ENCODE data around the gene RIMS3.
A peak's percentile ranks its signal among the peaks of the same experiment; 100 is the strongest.
"Not testable (repeated sequence)": the region's sequence is repeated elsewhere in the genome, so short reads cannot be mapped to it uniquely, and the experiment has no call there.

The RIMS3 gene

DNA sequence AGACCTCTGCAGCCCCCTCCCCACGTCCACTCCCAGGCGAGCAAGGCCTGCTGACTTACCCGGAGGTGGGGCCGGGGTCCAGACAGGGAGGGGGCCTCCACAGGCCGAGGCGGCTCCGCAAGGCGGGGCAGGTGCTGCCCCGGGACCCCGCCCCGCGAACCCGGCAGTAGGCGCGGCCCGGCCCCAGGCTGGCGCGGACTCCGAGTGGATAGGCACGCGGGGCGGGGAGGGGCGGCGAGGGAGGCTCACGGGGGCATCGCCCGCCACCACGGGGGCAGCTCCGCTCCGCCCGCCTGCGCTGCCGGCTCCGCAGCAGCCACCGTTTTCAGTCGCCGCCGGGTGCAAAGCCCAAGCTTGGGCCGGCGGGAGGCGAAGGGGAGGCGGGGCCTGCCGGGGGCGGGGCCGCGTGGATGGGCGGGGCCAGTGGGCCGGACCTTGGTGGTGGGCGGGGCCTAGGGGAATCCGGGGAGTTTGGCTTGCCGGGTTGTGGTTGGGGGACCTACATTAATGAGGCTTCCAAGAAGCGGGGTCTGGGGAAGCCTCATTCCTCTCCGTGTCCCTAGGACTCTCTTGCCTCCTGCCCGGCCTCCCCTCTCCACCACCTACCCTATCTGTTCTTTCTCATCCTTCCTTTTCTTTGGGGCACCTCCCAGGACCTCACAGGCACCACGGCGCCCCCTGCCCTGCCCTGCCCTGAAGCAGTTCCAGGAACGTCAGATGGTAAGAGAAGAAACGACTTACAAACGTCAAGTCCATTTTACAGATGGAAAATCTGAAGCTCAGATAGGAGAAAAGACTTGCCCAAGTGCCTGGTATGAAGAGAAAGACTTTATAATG, at the start of gene RIMS3:
Gene RIMS3 (minus strand): TSS at position 348 of the 837 bp plus-strand sequence. CDS start 23,757 bp downstream, outside the sequence.
- peak; percentile 72 for DNase-seq (ENCODE audit: low spot score)

DNA sequence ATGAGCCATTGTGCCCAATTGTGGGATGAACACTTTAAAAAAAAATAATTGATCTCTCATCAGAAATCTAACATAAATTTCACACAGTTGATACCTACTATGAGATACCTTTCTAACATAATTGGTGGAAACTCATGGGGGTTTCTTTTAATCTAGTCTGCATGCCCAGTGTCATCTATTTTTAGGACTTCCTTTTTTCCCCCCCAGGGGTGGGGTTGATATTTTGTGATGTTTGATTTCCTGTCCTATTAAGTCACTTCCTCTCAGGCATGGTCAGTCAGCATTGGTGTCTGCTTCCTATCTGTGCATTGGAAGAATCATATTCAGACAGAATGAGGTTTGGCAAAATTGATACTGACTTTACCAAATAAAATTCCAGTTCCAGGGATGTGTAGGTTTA, 47.5 kb upstream of the RIMS3 start:
- DNase-seq (ENCODE audit: low spot score): no peak

DNA sequence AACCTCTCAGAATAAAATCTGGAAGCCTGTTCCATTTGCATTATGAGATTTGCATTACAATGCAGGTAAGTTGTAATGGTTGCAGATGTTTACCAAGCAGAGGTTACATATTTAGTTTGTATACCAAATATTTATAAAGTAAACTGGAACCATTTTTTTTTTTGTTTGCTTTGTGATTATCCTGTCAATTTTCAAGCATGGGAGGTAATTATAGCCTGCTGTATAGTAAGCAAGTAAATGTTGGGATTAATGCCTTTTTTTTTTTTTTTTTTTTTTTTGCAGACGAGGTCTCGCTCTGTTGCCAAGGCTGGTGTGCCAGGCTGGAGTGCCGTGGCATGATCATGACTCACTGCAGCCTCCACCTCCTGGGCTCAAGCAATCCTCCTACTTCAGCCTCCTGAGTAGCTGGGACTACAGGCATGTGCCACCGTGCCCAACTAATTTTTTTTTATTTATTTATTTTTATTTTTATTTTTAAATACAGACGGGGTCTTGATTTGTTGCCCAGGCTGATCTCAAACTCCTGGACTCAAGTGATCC, 47.0 kb upstream of the RIMS3 start:
- DNase-seq (ENCODE audit: low spot score): no peak

DNA sequence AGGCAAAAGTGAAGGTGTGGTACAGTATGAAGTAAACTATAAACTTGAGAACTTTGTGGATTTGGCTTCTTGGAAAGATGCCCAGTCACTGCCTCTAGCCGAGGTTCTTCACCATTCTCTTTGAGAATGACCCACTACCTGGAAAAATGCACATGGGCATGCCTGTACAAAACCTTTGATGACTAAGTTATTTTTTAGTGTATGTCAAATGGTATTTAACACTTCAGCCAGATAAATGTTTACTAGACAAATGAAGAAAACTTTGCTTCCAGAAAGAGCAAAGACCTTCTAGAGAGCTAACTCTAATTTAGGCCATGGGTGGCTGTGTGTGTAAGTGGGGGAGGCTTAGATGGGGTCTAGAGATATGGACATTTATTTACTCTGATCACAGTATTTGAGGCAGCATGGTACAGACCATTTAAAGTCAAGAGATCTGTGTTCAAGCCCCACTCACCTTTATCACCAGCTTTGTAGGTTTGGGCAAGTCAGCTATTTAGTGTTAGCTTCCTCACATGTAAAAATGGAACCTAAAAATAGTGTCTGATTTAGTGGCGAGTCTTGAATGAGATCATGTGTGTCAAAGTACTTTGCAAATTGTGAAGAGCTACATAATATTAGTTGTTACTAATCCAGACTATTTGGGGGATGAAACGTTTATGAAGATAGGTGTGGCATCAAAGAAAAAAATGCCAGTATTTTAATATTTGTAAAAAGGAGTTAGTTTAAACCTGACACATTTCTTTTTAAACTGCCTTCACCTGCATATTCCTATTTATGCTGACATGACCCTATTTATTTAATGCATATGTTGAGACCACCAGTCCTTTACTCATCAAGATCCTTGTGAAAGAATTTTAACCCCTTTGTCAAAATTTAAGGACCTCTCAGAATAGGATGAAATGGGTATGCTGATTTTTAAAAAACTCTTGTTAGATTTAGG, 46.3 kb upstream of the RIMS3 start:
- no peak for DNase-seq (ENCODE audit: low spot score)

DNA sequence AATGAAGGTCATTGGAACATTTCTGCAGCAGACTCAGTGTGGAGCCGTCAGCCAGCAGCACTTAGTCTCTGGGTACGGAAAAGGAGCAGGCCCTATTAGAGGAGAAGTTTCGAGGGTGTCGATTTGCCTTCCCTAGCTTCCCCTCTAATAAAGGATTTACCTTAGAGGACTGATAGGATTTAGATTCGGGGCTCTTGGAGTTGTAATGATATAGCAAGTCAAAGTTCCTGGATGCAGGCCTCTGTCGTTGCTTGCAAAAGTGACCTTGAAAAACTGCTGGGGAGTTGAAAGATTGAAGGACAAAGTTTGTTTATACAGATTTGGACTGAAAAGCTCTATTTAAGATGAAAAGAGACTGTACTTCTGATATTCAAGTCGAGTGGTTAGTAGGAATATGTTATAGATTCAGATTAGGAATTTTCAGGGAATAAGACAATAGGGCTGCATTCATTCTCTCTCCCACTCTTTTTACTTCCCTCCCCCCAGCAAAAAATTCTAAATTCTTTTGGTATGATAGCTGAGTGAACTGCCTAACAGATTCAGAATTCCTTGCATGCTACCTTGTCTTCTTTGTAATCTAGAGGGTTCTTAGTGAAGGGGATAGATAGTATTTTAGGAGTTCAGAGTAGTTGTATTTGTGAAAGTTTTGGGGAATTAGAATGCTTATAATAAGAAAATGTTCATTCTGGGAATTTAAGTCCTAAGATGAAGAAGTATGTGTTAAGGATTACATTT, 45.3 kb upstream of the RIMS3 start:
- DNase-seq (ENCODE audit: low spot score): no peak

DNA sequence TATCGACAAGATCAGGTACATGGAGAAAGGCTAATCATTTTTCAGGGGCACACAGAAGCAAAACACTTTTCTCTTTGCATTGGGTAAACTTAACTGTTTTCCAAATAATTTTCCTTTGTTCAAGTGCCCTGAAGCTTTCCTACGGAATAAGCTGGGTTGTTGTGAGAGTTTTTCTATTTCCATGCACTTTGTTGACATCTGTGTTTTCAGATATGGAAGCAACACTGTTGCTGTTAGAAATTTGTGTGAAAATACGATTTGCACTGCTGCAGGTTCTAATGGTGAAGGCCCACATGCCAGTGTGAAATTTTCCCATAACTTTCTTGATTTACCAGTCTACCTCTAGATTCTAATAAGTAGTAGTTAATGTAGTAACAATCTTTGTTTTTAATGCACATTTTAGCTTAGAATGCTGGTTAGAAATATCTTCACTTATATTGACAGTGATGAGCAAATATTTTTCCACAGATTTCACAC, 44.4 kb upstream of the RIMS3 start:
- no peak for DNase-seq (ENCODE audit: low spot score)

DNA sequence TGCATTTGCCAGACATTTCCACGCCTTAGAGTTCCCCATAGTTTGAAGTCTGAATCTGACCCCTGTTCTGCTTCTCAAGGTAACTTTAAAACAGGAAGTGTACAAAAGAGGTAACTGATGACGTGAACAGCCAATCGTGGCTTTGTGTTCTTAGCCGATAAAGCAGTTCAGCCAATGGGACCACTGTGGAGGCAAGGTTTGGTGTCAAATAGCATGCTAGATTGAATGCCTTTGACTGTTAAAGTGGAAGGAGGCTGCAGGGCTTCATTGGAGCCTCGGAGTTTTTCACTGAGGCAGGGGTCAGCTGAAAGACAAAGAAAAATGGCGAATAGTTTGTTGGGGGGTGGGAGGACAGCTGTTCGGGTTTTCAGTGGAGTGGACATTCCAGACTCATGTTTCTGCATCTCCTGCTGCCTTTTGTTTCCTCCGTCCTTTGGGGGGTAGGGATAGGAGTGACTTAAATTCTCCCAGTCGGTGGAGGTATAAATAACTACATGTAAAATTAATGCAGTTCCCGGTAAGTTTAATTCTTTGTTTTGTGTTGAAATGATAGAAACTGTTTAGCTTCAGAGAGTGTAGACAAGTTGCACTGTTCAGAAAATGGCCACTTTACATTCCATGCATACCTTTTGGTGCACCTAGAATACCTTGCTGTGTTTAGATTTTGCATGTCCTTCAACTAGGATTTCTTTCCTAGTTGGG, 43.8 kb upstream of the RIMS3 start:
- DNase-seq (ENCODE audit: low spot score): no peak

DNA sequence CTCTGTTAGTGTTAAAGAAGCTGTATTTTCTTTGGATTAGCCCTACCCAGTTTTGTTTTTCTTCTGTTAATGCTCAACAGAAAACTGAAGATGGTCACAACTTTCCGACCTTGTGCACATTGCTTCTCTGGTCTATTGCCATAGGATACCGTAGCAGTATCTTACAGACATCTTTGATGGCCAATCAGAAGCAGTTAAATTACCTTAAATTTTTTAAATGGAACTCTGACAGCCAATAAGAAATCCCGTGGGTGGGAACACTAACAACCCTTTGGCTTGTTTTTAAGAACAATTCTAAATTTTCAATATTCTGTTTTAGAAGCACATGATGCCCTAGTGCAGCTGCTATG, 43.2 kb upstream of the RIMS3 start:
- DNase-seq (ENCODE audit: low spot score): no peak

DNA sequence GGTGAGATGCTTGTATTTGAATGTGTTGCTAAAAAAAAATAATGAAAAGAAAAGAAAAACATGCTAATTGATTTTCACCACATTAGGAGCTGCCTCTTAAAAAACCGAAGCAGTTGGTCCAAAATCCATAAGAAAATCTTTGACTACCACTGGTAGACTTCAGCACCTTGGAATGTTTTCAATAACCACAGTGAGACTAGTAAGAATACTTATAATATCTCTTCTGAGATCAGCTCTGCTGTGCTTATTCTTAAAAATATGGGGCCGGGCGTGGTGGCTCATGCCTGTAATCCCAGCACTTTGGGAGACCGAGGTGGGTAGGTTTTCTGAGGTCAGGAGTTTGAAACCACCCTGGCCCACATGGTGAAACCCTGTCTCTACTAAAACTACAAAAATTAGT, 41.1 kb upstream of the RIMS3 start:
- no peak for DNase-seq (ENCODE audit: low spot score)

DNA sequence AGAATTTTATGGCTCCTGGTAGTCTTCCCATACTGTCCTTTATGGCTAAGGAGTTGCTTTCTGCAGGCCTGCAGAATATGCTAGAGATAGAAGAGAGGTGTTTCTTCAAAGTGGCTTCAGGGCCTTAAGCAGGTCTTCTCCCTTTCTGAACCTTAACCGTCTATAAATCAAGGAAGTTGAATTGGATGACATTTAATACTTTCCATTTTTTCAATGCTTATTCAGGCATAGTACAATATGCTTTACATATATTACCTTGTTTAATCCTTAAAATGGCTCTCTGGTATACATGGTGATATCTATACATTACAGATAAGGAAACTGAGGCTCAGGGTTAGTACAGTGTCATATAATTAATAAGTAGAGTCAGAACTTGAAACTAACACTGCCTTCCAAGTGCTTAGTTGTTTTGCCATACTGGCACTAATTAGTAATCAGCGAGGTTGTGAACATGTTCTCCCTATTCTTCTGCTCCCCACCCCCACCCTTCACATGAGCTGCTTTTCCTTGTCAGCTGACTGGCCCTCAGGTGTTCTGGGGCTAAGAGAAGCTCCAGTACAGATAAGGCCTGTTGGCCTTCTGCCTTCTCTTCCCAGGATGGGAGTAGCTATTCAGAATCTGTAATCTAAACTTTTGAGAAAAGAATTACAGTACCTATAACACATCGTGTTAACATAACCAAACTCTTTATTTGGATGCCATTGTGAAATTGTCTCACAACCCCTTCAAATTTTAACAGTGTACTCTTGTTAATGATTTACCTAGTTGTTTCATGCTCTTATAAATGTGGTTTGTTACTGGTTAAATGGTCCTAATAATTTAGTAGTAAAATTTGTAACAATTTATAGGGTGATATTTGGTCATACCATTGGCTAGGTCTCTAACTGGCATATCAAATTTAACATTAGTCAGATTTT, 39.6 kb upstream of the RIMS3 start:
- no peak for DNase-seq (ENCODE audit: low spot score)

DNA sequence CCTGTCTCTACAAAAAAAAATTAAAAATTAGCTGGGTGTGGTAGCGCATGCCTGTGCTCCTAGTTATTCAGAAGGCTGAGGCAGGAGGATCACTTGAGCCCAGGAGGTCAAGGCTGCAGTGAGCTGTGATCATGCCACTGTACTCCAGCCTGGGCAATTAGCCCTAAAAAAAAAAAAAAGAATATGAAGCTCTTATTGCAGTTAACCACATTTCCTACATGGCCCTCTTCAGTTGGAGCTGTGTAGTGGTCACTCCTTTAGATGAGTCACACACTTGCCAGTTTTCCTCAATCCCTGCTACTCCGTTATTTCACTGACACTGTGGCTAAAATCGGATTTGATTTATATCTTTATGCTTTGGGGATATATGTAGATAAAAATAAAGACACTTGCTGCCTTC, 37.8 kb upstream of the RIMS3 start:
- peak; percentile 46 for DNase-seq (ENCODE audit: low spot score)

DNA sequence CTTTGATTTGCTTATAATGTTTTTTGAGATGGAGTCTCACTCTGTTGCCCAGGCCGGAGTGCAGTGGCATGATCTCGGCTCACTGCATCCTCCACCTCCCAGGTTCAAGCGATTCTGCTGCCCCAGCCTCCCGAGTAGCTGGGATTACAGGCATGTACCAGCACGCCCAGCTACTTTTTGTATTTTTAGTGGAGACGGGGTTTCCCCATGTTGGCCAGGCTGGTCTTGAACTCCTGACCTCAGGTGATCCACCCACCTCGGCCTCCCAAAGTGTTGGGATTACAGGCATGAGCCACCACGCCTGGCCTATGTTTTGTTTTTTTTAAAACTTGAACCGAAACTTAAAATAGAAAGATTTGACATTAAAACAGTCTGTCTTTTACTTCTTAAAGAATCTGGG, 37.3 kb upstream of the RIMS3 start:
- not testable (repeated sequence) for DNase-seq (ENCODE audit: low spot score)

DNA sequence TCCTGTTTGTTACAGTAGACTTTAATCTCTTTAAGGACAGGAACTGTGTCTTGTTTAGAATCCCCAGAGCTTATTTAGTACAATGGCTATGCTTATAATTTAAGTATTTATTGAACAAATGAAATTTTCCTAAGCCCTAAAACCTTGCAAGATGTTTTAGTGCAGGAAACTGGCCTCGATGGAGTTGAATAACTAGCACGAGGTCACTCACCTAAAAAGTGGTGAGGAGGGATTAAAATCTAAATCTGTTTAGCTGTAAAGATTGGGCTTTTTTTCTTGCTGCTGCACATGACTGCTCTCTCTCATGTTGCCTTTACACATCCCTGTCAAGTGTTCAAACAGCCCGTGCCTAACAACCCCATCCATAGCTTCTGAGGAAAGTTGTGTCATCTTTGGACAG, 36.2 kb upstream of the RIMS3 start:
- DNase-seq (ENCODE audit: low spot score): no peak

DNA sequence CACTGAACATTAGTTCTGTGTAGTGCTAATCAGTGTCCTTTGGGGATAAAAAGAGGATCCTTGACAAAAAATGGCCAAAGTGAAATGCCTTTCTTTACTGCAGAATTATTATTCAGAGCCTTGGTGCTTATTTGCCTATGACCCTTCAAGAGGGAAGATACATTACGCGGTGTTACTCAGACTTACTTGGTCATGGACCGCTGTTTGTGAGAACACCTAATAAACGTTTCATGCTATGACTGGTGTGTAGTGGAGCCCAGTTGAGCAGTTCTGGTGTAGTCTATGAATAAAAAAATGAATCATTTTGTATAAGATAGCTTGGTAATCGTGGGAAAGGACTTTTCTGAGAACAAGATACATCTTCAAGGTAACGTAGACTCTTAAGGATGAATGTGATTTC, 34.3 kb upstream of the RIMS3 start:
- peak; percentile 60 for DNase-seq (ENCODE audit: low spot score)

DNA sequence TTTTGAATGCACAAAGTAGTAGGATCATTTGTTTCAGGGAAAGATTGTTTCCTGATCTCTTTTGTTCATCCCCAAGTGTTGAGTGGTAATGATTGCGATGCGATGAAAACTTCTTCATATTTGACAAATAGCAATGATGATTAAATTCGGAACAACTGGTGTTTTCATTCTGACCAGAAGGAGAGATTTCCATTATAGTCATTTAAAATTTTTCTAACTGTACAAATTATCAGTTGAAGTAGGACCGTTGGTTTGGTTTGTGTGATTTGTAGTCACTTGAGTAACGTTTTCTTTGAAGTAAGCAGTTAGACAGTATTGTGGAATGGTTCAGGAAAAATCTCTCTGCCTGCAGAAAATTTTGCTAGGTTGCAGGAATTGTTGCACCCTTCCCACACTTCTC, 32.0 kb upstream of the RIMS3 start:
- no peak for DNase-seq (ENCODE audit: low spot score)

DNA sequence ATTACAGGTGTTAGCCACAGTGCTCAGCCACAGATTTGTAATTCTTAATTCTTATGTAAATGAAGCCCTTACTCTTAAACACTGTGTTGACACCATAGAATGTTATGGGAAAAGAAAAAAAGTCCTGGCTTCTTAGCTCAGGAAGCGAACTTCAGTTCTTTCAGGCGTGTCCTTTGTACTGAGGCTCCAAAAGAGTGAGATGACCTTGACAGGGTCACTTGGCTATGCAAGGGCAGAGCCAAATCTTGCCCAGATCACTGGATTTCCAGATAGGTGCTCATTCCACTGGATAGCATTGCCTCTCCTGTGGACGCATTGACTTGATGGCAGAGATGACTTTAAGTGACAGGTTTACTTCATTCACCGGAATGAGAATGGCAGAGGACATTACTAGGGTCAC, 30.8 kb upstream of the RIMS3 start:
- no peak for DNase-seq (ENCODE audit: low spot score)

DNA sequence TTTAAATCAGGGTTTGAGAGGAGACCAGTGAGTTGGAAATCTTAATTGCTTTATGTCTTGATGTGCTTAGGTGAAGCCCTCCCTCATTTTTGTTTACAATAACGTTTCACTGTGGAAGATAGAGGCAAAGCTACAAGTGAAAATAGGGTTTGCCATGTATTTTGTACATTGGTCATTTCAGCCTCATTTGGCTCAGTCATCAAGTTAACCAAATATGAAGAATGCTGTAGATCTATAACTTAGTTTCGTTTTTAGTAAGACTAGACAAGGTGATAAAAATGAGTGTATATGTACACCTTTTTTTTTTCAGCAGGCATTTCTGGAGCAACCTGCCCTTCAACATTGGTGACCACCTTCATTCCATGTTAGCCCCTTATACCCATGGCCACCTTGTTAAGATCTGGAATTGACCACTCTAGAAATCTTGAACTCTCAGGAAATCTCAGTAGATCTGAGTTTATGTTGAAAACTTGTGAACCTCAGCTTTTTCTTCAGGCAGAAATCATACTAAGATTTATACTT, 28.9 kb upstream of the RIMS3 start:
- DNase-seq (ENCODE audit: low spot score): no peak

DNA sequence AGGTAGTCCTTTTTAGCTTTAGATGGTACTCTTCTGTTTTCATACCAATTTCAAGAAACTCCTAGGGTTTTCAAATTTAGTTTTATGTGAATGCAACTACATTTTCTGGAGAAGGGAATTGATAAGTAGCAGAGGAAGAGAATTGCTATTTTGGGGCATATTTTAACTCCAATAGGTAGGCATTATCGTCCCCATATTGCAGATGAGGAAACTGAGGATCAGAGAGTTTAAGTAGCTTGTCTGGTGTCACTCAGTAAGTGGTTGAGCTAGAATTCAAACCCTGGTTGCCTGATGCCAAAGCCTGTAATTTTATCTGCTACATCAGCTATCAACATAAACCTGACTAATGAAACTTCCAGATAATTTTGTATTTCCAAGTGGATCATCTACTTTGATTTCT, 27.9 kb upstream of the RIMS3 start:
- no peak for DNase-seq (ENCODE audit: low spot score)

DNA sequence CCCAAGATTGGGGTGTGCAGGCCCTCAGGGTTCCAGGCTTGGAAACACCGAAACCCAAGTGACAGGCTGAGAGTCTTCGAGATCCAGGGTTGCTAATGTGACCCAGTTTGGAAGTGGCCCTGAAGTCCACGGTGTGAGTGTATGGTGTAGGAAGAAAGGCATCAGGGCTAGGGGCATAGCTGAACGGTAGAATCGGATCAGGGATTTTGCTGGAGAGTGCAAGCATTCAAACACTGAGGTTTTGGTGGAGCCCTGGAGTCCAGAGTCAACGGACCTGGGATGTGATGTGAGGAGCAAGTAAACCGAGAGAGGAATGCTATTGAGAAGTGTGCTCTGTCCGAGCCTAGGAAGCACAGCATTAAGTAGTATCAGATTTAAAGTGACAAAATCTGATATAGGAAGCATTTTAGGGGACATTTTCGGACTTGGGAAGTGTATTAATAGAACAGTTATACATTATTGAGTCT, 27.0 kb upstream of the RIMS3 start:
- peak; percentile 68 for DNase-seq (ENCODE audit: low spot score)

Data from RKO (cell line).